ENCODE measurements around the gene TIMM22.

Gene TIMM22

GRCh38 chr17:1024076-1024475, 27.1 kb downstream of the TIMM22 start:
- DNase-seq = no peak

- DNase-seq = no peak
Observed at GRCh38 chr17:1025733-1026598, 29.0 kb downstream of the TIMM22 start.

GRCh38 chr17:1026599-1026975, 29.7 kb downstream of the TIMM22 start:
- no peak for DNase-seq

- DNase-seq = no peak
Observed at GRCh38 chr17:1027044-1027443, 30.1 kb downstream of the TIMM22 start.

- no peak for DNase-seq
Observed at GRCh38 chr17:1029196-1029921, 32.4 kb downstream of the TIMM22 start.

GRCh38 chr17:1029922-1030644, 33.2 kb downstream of the TIMM22 start:
- DNase-seq = no peak

GRCh38 chr17:1030684-1031532, 34.0 kb downstream of the TIMM22 start:
- no peak for DNase-seq

- no peak for DNase-seq
Observed at GRCh38 chr17:1031711-1032110, 34.8 kb downstream of the TIMM22 start.

GRCh38 chr17:1032391-1032790, 35.5 kb downstream of the TIMM22 start:
- no peak for DNase-seq

- no peak for DNase-seq
Observed at GRCh38 chr17:1033503-1033902, 36.6 kb downstream of the TIMM22 start.

GRCh38 chr17:1034652-1035210, 37.8 kb downstream of the TIMM22 start:
- no peak for DNase-seq

GRCh38 chr17:1035546-1036170, 38.7 kb downstream of the TIMM22 start:
- DNase-seq = no peak

GRCh38 chr17:1036171-1036844, 39.4 kb downstream of the TIMM22 start:
- no peak for DNase-seq

GRCh38 chr17:1036845-1037237, 39.9 kb downstream of the TIMM22 start:
- no peak for DNase-seq

- no peak for DNase-seq
Observed at GRCh38 chr17:1037238-1037879, 40.4 kb downstream of the TIMM22 start.

GRCh38 chr17:1038459-1039122, 41.7 kb downstream of the TIMM22 start:
- no peak for DNase-seq

- no peak for DNase-seq
Observed at GRCh38 chr17:1039123-1039507, 42.2 kb downstream of the TIMM22 start.

- DNase-seq = no peak
Observed at GRCh38 chr17:1039511-1040215, 42.7 kb downstream of the TIMM22 start.

GRCh38 chr17:1040216-1040600, 43.3 kb downstream of the TIMM22 start:
- DNase-seq = no peak

GRCh38 chr17:1041746-1042145, 44.8 kb downstream of the TIMM22 start:
- no peak for DNase-seq

Measured in NCI-H226 (cell line).